GM20000 (cell line): ENCODE data around the gene PIGU.

Experiments used
- DNase-seq: peaks from one replicate; pipeline ENCODE4 v3.0.0; 2012; ENCODE audit warnings: low spot score
- TF ChIP-seq, protein P1 (sequence below): IDR thresholded peaks from 2 replicates; pipeline ENCODE4 v1.5.1; 2012; ENCODE audit warnings: mild to moderate bottlenecking, control low read depth; ENCODE audit errors: extremely low read depth, missing control alignments

The PIGU gene

DNA sequence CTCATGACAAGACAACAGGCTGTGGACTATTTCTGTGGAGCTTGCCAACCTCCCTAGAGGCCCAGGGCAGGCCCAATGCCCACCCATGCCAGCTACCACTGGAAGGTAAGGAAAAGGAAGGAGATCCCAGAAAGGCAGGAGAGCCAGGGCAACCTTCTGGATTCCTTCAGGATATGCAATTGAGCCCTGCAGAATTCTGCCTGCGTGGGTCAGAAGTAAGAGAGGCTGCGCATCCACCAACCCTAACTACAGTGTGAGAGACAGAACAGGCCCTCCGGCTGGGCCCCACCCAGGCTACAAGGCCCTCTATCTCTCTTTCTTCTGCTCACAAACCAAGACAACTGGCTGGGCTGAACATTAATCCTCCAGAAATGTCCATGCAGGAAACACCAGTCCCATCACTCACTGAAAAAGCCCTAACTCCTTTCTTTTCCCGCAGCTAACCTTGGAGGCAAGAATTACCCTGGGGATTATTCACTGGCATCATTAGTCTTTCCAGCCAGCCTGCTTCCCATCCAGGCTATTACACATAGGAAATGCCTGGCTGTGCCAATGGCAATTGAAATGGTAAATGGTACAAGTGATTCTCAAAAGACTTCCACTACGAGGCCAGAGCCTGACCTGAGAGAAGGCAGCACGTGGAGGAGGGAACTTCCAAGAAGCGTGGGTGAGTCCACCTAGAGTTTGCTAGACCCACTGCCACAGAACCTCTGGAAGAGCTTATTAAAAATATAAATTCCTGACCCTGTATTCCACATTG is 103.2 kb downstream of the PIGU start:
- DNase-seq, result no peak
- TF ChIP-seq, protein P1, sequence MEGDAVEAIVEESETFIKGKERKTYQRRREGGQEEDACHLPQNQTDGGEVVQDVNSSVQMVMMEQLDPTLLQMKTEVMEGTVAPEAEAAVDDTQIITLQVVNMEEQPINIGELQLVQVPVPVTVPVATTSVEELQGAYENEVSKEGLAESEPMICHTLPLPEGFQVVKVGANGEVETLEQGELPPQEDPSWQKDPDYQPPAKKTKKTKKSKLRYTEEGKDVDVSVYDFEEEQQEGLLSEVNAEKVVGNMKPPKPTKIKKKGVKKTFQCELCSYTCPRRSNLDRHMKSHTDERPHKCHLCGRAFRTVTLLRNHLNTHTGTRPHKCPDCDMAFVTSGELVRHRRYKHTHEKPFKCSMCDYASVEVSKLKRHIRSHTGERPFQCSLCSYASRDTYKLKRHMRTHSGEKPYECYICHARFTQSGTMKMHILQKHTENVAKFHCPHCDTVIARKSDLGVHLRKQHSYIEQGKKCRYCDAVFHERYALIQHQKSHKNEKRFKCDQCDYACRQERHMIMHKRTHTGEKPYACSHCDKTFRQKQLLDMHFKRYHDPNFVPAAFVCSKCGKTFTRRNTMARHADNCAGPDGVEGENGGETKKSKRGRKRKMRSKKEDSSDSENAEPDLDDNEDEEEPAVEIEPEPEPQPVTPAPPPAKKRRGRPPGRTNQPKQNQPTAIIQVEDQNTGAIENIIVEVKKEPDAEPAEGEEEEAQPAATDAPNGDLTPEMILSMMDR, result no peak

DNA sequence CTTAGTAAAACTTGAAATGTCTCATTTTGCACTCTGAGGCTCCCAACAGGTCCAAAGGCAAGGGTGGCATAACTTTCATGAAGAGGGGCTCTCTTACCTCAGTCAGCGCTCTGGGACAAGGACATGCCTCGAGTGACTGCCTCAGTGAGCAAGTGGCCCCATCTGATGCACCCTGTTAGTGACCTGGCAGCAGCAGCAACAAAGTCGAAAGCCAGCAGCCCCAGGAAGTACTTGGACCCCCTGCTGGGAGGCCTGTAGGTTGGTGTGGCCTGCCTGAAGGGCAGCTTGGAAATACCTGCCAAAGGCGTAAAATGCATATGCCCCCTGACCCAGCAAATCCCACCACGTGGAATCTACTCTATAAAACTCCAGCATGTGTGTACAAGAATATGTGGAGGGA is 105.1 kb downstream of the PIGU start:
- no peak for DNase-seq
- TF ChIP-seq, protein P1, result no peak

GRCh38 chr20:34570859-34571306 is 106.0 kb downstream of the PIGU start:
- TF ChIP-seq, protein P1, result no peak
- DNase-seq, result no peak

- no peak for DNase-seq
Observed at GRCh38 chr20:34569598-34569997, 107.3 kb downstream of the PIGU start.

GRCh38 chr20:34567892-34568865 is 108.7 kb downstream of the PIGU start:
- TF ChIP-seq, protein P1, result no peak
- DNase-seq, result no peak

More at GRCh38 chr20:34569598-34569997, 107.3 kb downstream of the PIGU start:
- TF ChIP-seq, protein P1, result no peak

- DNase-seq, result no peak
- TF ChIP-seq, protein P1, result no peak
Observed at GRCh38 chr20:34566978-34567891, 109.7 kb downstream of the PIGU start.
